GM23338 (cell line): ENCODE measurements around the gene TOGARAM1.

Experiments used
- CREB1 ChIP-seq: fragments of 250-450 bp; sonication (Bioruptor Pico); IDR thresholded peaks from 2 replicates; pipeline ENCODE4 v1.5.0; 2020; ENCODE audit warnings: low read depth, mild to moderate bottlenecking, moderate library complexity
- CTCF ChIP-seq, 2 experiments: fragments of 200-600 bp in 1 of 2; sonication (generic) in 1 of 2; conservative IDR thresholded peaks; 2 replicates each; pipeline versions ENCODE4 v1.5.1 to v1.6.1; 2016 to 2017; ENCODE audit warnings: antibody characterized with exemption in 2 of 2, low read depth in 2 of 2, mild to moderate bottlenecking in 2 of 2, moderate library complexity in 1 of 2
- ETS1 ChIP-seq: IDR thresholded peaks from 2 replicates; pipeline ENCODE4 v1.6.1; 2016; ENCODE audit warnings: antibody characterized with exemption
- EZH2 ChIP-seq: fragments of 200-600 bp; sonication (generic); IDR thresholded peaks from one replicate; pipeline ENCODE4 v1.8.0; 2017; ENCODE audit warnings: antibody characterized with exemption, mild to moderate bottlenecking, low read depth; ENCODE audit not compliant: unreplicated experiment
- EZH2phosphoT487 ChIP-seq: fragments of 200-600 bp; sonication (generic); IDR thresholded peaks from one replicate; pipeline ENCODE4 v1.8.1; 2018; ENCODE audit warnings: antibody characterized with exemption; ENCODE audit not compliant: unreplicated experiment
- JUNB ChIP-seq: IDR thresholded peaks from one replicate; pipeline ENCODE4 v1.6.1; 2016; ENCODE audit warnings: antibody characterized with exemption; ENCODE audit not compliant: unreplicated experiment
- NANOG ChIP-seq: IDR thresholded peaks from 2 replicates; pipeline ENCODE4 v1.6.1; 2016; ENCODE audit warnings: antibody characterized with exemption, borderline replicate concordance
- POLR2AphosphoS5 ChIP-seq: IDR thresholded peaks from 2 replicates; pipeline ENCODE4 v1.6.1; 2016; ENCODE audit warnings: antibody characterized with exemption, low read depth
- REST ChIP-seq: IDR thresholded peaks from one replicate; pipeline ENCODE4 v1.6.1; 2018; ENCODE audit warnings: antibody characterized with exemption; ENCODE audit not compliant: unreplicated experiment
- STAT1 ChIP-seq: IDR thresholded peaks from one replicate; pipeline ENCODE4 v1.6.1; 2016; ENCODE audit warnings: antibody characterized with exemption; ENCODE audit not compliant: unreplicated experiment
- ZNF114 ChIP-seq: fragments of 250-450 bp; sonication (Bioruptor Pico); IDR thresholded peaks from 2 replicates; pipeline ENCODE4 v1.5.0; 2020; ENCODE audit warnings: mild to moderate bottlenecking, moderate library complexity
- ZNF462 ChIP-seq: fragments of 250-450 bp; sonication (Bioruptor Pico); IDR thresholded peaks from 2 replicates; pipeline ENCODE4 v1.5.0; 2020; ENCODE audit warnings: mild to moderate bottlenecking, moderate library complexity

GRCh38 chr14:45041641-45042040 is 79.7 kb downstream of the TOGARAM1 start:
- no peak for TF ChIP-seq CTCF (conservative IDR thresholded peaks at IDR 0.05; ENCODE audit: low read depth in 2 of 2)
- no peak for TF ChIP-seq REST
- TF ChIP-seq EZH2phosphoT487 = no peak
- TF ChIP-seq POLR2AphosphoS5 = no peak
- no peak for TF ChIP-seq EZH2
- no peak for TF ChIP-seq JUNB
- no peak for TF ChIP-seq ZNF114 (CRISPR knock-in tag)
- no peak for TF ChIP-seq CREB1 (CRISPR knock-in tag)
- TF ChIP-seq ZNF462 (CRISPR knock-in tag) = no peak
- no peak for TF ChIP-seq NANOG
- TF ChIP-seq STAT1 = no peak
- no peak for TF ChIP-seq ETS1
